Hepatocyte (in vitro differentiated cells): ENCODE data around the gene TMEM14A.

Experiments
- EZH2phosphoT487 ChIP-seq: fragments of 200-600 bp; sonication (generic); IDR thresholded peaks from one replicate; pipeline ENCODE4 v1.6.1; 2018; ENCODE audit warnings: antibody characterized with exemption, mild to moderate bottlenecking, low read depth, moderate library complexity; ENCODE audit not compliant: unreplicated experiment, severe bottlenecking
- TF ChIP-seq, protein P1 (sequence below): fragments of 200-600 bp; sonication (generic); IDR thresholded peaks from 2 replicates; pipeline ENCODE4 v1.5.1; 2016; ENCODE audit warnings: antibody characterized with exemption, mild to moderate bottlenecking; ENCODE audit not compliant: poor library complexity

DNA sequence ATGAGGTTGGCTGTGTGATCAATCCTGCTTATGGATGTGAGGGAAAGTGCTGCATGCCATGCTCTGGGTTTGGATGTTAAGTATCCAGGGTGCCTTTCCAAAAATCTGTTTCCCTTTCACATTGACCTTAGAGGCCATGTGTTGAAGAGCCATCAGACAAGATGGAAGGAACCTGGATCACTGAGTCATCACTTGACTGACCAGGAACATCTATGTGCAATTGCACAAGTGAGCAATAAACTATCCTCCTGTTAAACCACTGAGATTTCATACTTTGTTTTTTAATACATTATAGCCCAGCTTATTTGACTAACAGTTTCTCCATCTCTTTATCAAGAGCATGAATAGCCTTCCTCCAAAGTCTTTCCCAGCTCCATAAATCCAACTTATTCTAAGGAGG lies 17.8 kb upstream of the TMEM14A start:
- TF ChIP-seq, protein P1, sequence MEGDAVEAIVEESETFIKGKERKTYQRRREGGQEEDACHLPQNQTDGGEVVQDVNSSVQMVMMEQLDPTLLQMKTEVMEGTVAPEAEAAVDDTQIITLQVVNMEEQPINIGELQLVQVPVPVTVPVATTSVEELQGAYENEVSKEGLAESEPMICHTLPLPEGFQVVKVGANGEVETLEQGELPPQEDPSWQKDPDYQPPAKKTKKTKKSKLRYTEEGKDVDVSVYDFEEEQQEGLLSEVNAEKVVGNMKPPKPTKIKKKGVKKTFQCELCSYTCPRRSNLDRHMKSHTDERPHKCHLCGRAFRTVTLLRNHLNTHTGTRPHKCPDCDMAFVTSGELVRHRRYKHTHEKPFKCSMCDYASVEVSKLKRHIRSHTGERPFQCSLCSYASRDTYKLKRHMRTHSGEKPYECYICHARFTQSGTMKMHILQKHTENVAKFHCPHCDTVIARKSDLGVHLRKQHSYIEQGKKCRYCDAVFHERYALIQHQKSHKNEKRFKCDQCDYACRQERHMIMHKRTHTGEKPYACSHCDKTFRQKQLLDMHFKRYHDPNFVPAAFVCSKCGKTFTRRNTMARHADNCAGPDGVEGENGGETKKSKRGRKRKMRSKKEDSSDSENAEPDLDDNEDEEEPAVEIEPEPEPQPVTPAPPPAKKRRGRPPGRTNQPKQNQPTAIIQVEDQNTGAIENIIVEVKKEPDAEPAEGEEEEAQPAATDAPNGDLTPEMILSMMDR, result no peak
- TF ChIP-seq EZH2phosphoT487, result no peak
